Activated T-cell treated with anti-CD3 and anti-CD28 coated beads for 24 hours (primary cell): ENCODE results near the gene TFAP2A.

ENCODE experiments used
- DNase-seq: peaks from one replicate; pipeline ENCODE4 v3.0.0-alpha.2; 2020; ENCODE audit warnings: low read depth

The TFAP2A gene

DNA sequence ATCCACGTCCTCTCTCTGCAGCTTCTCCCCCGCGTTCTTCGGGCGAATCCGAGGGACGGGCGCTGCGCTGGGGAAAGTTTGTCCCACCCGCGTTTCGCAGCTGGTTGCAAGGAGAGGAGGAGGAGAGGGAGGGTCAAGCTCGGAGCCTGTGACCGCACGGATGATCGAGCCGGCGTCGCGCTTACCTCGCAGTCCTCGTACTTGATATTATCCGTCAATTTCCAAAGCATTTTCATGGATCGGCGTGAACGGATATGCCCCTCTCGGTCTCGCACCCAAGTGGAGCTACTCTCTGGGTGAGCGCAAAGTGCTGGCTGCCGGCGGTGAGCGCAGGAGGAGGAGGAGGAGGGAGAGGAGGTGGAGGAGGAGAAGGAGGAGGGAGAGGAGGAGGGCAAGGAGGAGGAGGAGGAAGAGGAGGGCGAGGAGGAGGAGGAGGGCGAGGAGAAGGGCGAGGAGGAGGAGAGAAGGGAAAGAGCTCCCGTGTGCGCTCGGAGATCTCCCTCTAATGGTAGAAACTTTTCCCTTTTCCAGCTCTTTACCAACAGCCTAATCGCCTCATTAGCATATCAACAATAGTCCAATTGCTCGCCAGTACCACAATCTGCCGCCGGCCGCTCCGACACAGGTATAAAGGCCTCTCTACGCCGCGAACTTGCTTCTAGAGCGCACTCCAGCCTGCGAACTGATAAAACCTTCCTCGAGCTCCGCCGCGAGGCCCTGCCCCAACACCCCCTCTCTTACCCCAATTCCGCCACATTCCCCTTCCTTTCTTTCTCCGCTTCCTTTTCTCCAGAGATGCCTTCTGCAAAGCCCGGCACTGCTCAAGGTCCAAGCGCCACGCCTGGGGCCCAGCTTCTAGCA lies at the start of gene TFAP2A:
Gene TFAP2A (minus strand): TSS at position 319 of the 861 bp plus-strand sequence. CDS start 83 bp downstream, at position 236.
- no peak for DNase-seq

DNA sequence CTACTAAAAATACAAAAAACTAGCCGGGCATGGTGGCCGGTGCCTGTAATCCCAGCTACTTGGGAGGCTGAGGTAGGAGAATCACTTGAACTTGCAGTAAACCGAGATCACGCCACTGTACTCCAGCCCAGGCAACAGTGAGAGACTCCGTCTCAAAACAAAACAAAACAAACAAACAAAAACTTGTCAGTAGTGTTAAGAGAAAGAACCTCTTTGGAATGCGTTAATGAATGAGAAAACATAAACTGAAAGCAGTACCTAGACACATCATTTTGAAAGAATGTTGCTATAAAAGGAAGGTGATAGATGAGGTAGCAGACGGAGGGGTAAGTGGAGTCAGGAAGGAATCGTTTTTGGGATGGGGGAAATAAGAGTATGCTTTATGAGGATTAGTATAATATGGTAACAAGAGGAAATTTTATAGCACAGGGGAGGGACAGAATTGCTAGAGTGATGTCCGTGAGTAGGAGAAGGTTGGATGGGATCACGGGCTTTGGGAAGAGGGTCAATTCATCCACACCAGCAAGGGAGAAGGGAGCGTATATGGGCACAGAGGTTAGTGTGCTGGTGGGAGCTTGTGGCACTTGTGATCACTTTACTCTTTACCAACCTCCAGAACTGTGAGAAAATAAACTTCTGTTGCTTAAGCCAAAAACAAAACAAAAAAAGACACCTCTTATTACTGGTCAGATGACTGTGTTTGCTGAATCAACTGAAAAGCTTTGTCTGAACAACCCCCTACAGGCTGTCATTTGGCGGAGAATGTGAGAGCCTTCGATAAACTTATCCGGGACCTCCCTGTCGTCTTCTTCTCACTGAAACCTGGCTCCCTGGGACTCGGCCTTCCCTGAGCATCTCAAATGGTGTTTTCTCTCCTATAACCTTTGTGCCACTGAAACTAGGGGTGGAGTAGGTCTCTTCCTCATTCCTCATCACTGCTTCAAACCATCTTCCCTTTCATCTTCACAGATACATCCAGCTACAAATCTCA lies 48.9 kb upstream of the TFAP2A start:
- DNase-seq = no peak

DNA sequence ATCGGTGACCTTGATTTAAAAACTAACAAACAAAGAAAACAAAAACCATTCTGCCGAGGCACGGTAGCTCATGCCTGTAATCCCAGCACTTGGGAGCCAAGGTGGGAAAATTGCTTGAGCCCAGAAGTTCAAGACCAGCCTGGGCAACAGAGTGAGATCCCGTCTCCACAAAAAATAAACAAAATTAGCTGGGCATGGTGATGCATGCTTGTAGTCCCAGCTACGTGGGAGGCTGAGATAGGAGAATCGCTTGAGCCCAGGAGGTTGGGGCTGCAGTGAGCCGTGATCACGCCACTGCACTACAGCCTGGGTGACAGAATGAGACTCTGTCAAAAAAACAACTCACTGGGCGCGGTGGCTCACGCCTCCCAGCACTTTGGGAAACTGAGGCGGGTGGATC lies 48.2 kb upstream of the TFAP2A start:
- no peak for DNase-seq

GRCh38 chr6:10461850-10462249 lies 47.0 kb upstream of the TFAP2A start:
- DNase-seq = no peak

DNA sequence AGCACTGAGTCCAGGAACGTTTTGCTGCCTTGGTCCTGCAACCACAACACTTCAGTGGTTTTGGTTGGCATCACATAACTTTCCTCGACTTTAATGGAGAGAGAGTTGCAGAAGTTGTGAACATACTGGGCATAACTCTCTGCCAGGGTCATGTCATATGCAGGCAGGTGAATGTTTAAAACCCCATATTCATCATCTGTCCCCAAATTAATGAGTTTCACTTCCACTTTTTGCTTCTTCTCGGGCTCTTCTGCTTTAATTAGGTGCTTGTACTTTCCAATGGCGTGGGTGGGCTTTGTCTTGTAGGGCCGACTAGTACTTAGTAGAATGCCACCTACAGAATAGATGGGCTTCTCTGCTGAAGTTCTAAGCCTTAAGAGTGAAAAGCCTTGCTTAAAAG lies 45.2 kb upstream of the TFAP2A start:
- no peak for DNase-seq

DNA sequence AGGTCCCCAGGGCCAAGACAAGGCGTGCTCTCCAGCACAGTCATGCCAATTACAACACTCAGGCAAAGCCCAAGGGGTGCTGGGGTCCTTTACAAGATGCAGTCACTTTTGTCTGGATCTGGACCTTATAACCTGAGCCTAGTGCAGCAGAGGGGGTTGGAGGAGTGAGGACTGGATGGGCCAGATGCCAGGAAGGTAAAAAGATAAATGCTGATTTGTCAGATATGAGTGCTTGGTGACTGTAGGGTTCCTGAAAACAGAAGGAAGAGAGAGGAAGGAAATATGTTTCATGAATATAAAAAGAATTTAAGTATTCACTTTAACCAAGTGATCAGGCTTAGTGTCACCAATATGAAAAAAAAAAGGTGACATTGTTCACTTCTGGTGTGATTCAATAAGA lies 43.4 kb upstream of the TFAP2A start:
- no peak for DNase-seq

DNA sequence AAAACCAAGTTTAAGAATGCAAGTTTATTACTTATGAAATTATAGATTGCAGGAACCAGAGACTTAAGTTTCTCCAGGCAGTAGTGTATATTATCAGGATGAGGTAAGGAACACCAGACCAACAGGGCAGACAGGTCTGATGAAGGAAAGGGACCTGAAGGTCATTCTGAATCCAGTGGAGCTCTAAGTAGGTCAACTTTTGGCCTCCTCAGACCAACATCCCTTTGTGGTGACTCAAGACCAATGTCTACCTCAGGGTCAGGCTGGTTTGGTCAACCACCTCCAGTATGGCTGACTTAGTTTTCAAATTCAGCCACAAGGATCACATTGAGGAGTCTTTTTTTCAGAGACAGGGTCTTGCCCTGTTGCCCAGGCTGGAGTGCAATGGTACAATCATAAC lies 38.7 kb upstream of the TFAP2A start:
- DNase-seq = no peak

GRCh38 chr6:10451828-10452509 lies 37.1 kb upstream of the TFAP2A start:
- no peak for DNase-seq

GRCh38 chr6:10451394-10451793 lies 36.5 kb upstream of the TFAP2A start:
- no peak for DNase-seq

DNA sequence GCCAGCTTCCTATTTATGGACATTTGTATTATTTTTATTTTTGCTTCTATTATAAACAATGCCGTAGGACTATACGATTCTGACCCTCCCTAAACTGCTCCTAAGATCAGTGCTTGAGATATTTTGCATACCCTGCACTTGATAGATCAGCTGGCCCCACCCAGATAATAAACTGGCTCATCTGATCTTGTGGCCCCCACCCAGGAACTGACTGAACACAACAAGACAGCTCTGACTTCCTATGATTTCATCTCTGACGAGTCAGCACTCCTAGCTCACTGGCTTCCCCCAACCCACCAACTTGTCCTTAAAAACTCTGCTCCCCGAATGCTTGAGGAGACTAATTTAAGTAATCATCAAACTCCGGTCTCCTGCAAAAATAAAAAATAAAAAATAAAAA lies 34.9 kb upstream of the TFAP2A start:
- no peak for DNase-seq

DNA sequence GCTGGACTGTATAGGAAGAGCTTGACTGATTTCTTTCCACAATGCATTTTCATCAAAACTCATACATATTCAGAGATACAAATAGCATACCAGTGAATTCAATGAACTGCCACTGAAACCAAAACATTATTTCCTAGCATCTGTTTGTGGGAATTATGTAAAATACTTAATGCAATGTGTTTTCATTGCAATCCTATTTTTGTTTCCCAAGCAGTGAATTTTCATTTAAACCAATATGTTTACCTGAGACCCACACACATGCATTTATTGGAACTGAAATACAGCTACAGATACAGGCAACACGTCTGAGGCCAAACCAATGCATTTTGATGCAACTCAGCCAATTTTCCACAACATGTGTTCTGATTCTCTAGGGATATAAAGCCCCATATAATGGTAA lies 33.2 kb upstream of the TFAP2A start:
- no peak for DNase-seq

GRCh38 chr6:10446548-10446947 lies 31.7 kb upstream of the TFAP2A start:
- DNase-seq = no peak

DNA sequence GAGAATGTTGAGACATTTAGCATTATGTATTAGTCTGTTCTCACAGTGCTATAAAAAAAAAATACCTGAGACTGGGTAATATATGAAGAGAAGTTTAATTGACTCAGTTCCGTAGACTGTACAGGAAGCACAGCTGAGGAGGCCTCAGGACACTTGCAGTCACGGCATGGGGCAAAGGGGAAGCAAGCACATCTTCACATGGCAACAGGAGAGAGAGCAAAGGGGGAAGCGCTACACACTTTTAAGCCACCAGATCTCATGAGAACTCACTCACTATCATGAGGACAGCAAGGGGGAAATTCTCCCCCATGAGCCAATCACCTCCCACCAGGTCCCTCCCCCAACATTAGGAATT lies 26.8 kb upstream of the TFAP2A start:
- DNase-seq = no peak

DNA sequence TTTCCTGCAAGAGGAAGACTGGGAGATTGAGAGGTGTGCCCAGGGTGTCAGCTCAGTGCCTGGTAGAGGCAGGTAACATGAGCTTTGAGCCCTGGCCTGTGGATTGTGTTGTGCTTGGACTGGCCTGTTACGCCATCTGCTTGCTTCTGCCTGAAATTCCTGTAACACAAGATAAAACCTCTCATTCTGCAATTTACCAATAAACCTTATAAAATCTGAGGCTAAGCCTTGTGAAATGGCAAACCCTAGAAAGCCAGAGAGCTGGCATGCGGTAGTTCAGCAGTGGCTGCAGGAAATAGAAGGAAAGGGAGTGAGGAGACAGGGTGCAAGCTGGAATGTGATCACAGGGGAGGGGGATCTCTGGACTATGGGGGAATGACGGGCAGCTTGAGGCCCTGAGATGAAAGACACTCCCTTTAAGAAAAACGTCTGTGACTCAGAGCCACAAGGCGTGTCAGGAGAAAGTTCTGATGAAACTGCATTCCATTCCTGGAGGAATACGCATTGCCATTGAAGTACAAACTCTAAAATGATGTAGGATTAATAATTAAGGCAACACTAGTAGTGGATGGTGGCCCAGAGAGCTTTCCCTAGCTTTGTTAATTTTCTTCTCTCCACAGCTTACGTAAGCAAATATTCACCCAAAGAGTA lies 26.3 kb upstream of the TFAP2A start:
- DNase-seq = no peak

- no peak for DNase-seq
Observed at GRCh38 chr6:10437891-10438290, 23.0 kb upstream of the TFAP2A start.

- no peak for DNase-seq
Observed at GRCh38 chr6:10434235-10434634, 19.4 kb upstream of the TFAP2A start.

DNA sequence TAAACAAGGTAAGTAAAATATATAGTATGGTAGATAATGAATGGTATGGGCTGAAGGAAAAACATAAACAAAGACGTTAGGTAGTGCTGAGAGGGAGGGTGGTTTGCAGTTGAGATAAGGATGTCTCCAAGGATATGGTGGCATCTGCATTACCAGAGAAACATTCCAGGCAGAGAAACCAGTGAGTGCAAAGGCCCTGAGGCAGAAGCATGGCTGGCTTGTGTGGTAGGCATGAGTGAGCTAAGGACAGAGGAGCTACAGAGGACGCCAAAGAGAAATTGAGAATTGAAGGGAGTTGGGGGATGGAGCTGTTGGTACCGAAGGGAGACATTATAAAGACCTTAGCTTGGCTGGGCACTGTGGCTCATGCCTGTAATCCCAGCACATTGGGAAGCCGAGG lies 18.4 kb upstream of the TFAP2A start:
- DNase-seq = no peak

GRCh38 chr6:10431423-10432164 lies 16.7 kb upstream of the TFAP2A start:
- DNase-seq = no peak

GRCh38 chr6:10429638-10430427 lies 15.0 kb upstream of the TFAP2A start:
- no peak for DNase-seq

DNA sequence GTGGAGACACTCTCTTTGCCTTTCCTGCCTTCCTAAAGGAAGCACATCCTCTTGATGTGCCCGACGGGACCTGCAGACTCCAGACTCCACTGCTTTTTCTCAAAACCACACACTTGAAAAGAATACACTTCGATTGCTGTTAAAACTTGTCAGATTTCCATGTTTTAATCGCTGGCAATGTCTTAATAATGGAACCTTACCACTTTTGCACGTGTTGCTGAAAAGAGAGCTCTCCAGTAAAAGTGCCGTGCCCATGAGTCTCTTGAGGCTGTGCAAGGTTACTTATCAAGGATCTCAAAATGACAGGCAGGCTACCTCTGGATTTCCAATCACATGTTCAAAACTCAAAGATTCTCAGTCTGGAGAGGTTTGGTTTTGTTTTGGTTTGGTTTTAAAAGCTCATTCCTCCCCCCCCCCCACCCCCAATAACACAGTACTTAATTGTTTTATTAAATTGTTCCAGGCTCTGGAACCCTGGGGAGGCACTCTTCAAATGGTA lies 12.0 kb upstream of the TFAP2A start:
- no peak for DNase-seq
